Measurements from ENCODE around the gene ARMH1. TPM values are rescaled to one million over a fixed set of nuclear protein-coding genes. Genes with fewer than 3 reads are reported as not detected.
A peak's percentile ranks its signal among the peaks of the same experiment; 100 is the strongest.

The ARMH1 gene
- total and polyA plus RNA-seq, 2 donors from 2014 or later, result 3.4 to 3.9 TPM

- intact Hi-C loops (cut with DNase I), result no loop called here
- H3K9ac ChIP-seq (ENCODE audit: low read length in 3 of 3), result no peak overlapping the region
- no peaks in the 10 kb centered on the region for H3K27me3 ChIP-seq (ENCODE audit: control insufficient read depth, insufficient read depth, low read length)
- FAIRE-seq (no peak), DNase-seq (no peak)
- no peak overlapping the region for H3K4me3 ChIP-seq (ENCODE audit: low read length in 3 of 3)
- no peaks in the 10 kb centered on the region for H3K9me3 ChIP-seq (ENCODE audit: control insufficient read depth in 2 of 3, insufficient read depth in 1 of 3, low read length in 3 of 3)
- TF ChIP-seq, protein P1, sequence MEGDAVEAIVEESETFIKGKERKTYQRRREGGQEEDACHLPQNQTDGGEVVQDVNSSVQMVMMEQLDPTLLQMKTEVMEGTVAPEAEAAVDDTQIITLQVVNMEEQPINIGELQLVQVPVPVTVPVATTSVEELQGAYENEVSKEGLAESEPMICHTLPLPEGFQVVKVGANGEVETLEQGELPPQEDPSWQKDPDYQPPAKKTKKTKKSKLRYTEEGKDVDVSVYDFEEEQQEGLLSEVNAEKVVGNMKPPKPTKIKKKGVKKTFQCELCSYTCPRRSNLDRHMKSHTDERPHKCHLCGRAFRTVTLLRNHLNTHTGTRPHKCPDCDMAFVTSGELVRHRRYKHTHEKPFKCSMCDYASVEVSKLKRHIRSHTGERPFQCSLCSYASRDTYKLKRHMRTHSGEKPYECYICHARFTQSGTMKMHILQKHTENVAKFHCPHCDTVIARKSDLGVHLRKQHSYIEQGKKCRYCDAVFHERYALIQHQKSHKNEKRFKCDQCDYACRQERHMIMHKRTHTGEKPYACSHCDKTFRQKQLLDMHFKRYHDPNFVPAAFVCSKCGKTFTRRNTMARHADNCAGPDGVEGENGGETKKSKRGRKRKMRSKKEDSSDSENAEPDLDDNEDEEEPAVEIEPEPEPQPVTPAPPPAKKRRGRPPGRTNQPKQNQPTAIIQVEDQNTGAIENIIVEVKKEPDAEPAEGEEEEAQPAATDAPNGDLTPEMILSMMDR (IDR thresholded peaks at IDR 0.05; ENCODE audit: borderline replicate concordance, extremely low read depth, insufficient read depth), result no peak
- H3K4me1 ChIP-seq (ENCODE audit: control insufficient read depth in 2 of 3, insufficient read depth in 2 of 3, low read depth in 1 of 3, low read length in 3 of 3), result no peaks in the 10 kb centered on the region
- H3K36me3 ChIP-seq (ENCODE audit: control insufficient read depth in 2 of 3, insufficient read depth in 3 of 3, low read length in 3 of 3), result peaks cover 2 to 33% (median 22%) of the 10 kb centered on the region in 3 donors
- no peak overlapping the region for H3K27ac ChIP-seq (ENCODE audit: low read depth in 2 of 2, low read length in 2 of 2)
These were observed 25.8 kb upstream of the ARMH1 start for GRCh38 chr1:44648529-44649250.

DNA sequence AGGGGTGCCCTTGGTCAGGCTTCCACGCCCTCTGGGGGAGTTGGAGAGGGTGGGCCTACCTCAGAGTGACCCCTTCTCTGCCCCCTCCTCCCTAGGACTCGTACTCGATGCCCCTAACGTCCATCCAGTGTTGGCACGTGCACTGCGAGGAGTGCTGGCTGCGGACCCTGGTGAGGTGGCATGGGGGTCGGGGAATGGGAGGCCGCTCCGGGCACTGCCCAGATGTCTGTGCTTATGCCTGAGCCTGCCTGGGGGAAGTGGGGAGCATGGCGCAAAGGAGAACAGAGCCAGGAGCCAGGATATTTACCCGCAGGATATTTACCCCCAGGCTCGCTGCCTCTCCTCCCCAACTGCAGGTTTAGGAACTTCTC lies 24.7 kb upstream of the ARMH1 start:
- Histone ChIP-seq H3K9me3 (ENCODE audit: control insufficient read depth in 2 of 3, insufficient read depth in 1 of 3, low read length in 3 of 3) (no peaks in the 10 kb centered on the region), H3K36me3 (ENCODE audit: control insufficient read depth in 2 of 3, insufficient read depth in 3 of 3, low read length in 3 of 3) (peaks cover 2 to 28% (median 24%) of the 10 kb centered on the region in 3 donors), H3K4me3 (ENCODE audit: low read length in 3 of 3) (no peak overlapping the region), H3K9ac (ENCODE audit: low read length in 3 of 3) (no peak overlapping the region), H3K4me1 (ENCODE audit: control insufficient read depth in 2 of 3, insufficient read depth in 2 of 3, low read depth in 1 of 3, low read length in 3 of 3) (no peaks in the 10 kb centered on the region), H3K27me3 (ENCODE audit: control insufficient read depth, insufficient read depth, low read length) (no peaks in the 10 kb centered on the region), H3K27ac (ENCODE audit: low read depth in 2 of 2, low read length in 2 of 2) (no peak overlapping the region)
- FAIRE-seq, result no peak
- peak in 1 of 5 donors; percentile 48 for DNase-seq
- TF ChIP-seq, protein P1 (IDR thresholded peaks at IDR 0.05; ENCODE audit: borderline replicate concordance, extremely low read depth, insufficient read depth), result no peak
- intact Hi-C loops (cut with DNase I), result no loop called here

- intact Hi-C loops (cut with DNase I), result no loop called here
- H3K27ac ChIP-seq (ENCODE audit: low read depth in 2 of 2, low read length in 2 of 2), result no peak overlapping the region
- peaks cover 2 to 27% (median 22%) of the 10 kb centered on the region in 3 donors for H3K36me3 ChIP-seq (ENCODE audit: control insufficient read depth in 2 of 3, insufficient read depth in 3 of 3, low read length in 3 of 3)
- no peak for FAIRE-seq
- TF ChIP-seq, protein P1 (IDR thresholded peaks at IDR 0.05; ENCODE audit: borderline replicate concordance, extremely low read depth, insufficient read depth), result no peak
- H3K4me3 ChIP-seq (ENCODE audit: low read length in 3 of 3), result no peak overlapping the region
- no peaks in the 10 kb centered on the region for H3K4me1 ChIP-seq (ENCODE audit: control insufficient read depth in 2 of 3, insufficient read depth in 2 of 3, low read depth in 1 of 3, low read length in 3 of 3)
- peak in 1 of 5 donors; percentile 67 for DNase-seq
- no peaks in the 10 kb centered on the region for H3K27me3 ChIP-seq (ENCODE audit: control insufficient read depth, insufficient read depth, low read length)
- H3K9me3 ChIP-seq (ENCODE audit: control insufficient read depth in 2 of 3, insufficient read depth in 1 of 3, low read length in 3 of 3), result no peaks in the 10 kb centered on the region
- no peak overlapping the region for H3K9ac ChIP-seq (ENCODE audit: low read length in 3 of 3)
These were observed 24.2 kb upstream of the ARMH1 start for GRCh38 chr1:44650159-44650831.
